Stimulated activated CD4-positive, alpha-beta T cell treated with anti-CD3 and anti-CD28 coated beads, TNF-alpha, amount 100 ng/mL, for 48 hours (primary cell): ENCODE data around the gene HTR7.
"Not testable (repeated sequence)": the region's sequence is repeated elsewhere in the genome, so short reads cannot be mapped to it uniquely, and the experiment has no call there.

Experiments
- DNase-seq, 3 donors: peaks; one replicate each; pipeline ENCODE4 v3.0.0-alpha.2; 2020; ENCODE audit warnings: low read depth in 3 of 3

The HTR7 gene

GRCh38 chr10:90858461-90858968 lies 676 bp upstream of the HTR7 start:
- no peak for DNase-seq

GRCh38 chr10:90856964-90857634 lies 740 bp downstream of the HTR7 start:
- no peak for DNase-seq

DNA sequence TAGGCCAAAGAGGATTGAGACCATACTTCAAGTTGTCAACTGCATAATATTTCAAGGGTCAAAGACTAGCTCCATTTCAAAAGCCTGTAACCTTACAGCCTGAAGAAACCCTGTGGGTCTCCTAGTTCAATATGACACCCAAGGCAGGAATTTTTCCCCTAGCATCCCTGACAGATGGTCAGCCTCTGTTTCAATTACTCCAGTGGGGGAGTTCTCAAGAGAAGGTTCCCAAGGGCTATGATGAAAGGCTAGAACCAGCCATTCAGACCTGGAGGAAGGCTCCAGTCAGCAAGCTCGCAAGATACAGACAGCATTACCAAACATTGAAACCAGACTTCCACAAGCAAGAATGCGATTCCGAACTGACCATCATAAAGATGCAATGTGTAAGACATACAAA lies 1.6 kb downstream of the HTR7 start:
- DNase-seq = no peak

- no peak for DNase-seq
These were observed 2.7 kb downstream of the HTR7 start for GRCh38 chr10:90855126-90855525.

- no peak for DNase-seq
These were observed 7.7 kb downstream of the HTR7 start for GRCh38 chr10:90849956-90850749.

DNA sequence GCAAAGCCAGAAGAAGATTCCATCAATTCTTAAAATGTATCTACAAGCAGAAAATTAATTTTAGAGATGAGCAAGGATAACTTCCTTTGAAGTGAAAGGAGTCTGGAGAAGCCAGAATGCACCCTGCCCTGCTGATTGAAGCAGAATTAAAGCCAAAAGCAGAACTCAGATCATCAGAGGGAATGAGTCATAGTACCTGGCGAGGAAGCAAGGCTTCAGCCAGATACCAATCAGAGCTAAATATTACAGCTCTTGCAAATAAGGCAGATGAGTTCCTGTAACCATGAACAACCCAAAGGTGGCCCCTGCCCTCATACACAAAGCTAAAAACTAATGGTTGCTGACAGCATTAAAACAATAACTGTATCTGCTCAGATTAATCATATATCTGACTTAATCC lies 10.4 kb downstream of the HTR7 start:
- no peak for DNase-seq

- DNase-seq = no peak
These were observed 11.1 kb downstream of the HTR7 start for GRCh38 chr10:90846746-90847145.

DNA sequence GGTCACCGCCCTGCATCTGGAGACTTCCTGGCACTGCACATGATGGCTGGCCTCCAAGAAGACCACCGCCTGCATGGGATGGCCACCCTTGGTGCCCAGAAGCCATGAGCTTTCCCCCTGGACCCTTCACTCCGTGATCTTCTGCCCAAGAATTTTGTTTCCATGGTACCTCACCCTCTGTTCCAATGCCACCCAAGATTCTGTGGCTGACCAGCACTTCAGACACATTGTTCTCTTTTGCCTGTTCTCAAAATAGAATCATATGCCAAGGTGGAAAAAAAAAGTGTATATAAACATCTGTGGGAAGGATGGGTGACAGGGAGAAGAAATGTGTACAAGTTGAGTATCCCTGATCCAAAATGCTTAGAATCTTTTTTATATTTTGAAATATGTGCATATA lies 12.1 kb downstream of the HTR7 start:
- DNase-seq = no peak

DNA sequence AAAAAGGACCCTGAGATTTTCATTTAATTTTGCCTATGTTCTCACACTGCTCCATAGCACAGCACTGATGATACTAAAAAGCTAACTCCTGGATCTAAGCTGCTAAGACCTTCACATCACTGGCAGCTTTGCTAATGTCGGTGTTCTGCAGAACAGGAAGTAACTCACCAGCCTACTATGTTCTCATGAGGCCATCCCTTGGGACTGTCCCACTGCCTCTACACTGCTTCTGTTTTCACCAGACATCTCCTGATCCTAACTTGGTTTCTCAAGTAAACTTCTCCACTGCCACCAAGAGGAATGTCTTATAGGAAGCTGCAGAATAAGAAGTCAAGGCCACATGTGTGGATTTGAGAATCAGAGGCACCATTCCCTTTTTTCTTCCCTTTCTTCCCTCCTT lies 15.1 kb downstream of the HTR7 start:
- no peak for DNase-seq

DNA sequence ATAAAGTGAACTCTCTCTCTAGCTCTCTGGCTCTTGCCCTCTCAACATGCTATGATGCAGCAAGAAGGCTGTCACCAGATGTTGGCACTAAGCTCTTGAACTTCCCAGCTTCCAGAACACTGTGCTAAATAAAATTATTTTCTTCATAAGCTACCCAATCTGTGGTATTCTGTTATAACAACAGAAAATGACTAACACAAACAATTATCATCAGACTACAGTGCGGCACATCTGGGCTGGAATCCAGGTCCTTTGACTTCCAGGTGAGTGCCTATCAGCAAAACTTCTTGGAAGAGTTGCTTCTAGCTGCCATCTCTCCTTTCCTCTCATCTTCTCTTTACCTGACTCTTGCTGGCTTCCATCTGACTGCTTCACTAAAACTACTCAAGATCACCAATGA lies 20.4 kb downstream of the HTR7 start:
- no peak for DNase-seq

- no peak for DNase-seq
These were observed 23.5 kb downstream of the HTR7 start for GRCh38 chr10:90834326-90834725.

DNA sequence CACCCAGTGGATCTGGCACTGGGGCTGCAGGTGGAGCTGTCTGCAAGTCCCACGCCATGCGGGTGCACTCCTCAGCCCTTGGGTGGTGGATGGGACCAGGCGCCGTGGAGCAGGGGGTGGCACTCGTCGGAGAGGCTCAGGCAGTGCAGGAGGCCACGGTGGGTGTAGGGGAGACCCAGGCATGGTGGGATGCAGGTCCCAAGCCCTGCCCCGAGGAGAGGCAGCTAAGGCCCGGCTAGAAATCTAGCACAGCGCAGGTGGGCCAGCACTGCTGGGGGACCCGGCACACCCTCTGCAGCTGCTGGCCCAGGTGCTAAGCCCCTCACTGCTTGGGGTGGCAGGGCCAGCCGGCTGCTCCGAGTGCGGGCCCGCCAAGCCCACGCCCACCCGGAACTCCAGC lies 25.7 kb downstream of the HTR7 start:
- no peak for DNase-seq

DNA sequence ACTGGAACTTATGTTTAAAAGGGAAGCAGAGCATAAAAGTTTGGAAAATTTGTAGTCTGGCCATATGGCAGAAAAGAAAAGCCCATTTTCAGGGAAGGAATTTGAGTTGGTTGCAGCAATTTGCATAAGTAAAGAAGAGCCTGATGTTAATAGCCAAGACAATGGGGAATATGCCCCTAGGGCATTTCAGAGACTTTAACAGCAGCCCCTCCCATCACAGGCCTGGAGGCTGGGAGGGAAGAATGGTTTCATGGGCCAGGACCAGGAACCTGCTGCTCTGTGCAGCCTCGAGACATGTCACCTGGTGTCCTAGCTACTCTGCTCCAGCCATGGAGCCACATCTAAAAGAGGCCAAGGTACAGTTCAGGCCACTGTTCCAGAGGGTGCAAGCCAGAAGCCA lies 35.3 kb downstream of the HTR7 start:
- DNase-seq = no peak

- not testable (repeated sequence) for DNase-seq
These were observed 36.0 kb downstream of the HTR7 start for GRCh38 chr10:90821864-90822263.

DNA sequence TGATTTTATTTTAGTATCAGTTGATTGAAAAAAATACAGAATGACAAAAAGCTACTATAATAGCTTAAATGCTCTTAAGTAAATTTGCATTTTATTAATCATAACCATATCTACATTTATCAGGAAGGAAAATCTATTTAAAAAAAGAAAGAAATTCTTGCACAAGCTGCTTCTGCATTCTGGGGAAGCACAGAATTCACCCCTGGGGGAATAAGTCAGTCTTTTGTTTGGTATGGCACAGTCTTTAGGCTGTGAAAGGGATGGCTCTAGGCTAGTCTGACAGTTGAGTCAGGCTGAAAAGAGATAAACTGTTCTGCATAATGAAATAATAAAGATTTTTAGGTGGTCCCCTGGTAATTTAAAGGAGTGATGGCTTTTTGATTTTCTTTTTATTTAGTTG lies 37.9 kb downstream of the HTR7 start:
- no peak for DNase-seq

DNA sequence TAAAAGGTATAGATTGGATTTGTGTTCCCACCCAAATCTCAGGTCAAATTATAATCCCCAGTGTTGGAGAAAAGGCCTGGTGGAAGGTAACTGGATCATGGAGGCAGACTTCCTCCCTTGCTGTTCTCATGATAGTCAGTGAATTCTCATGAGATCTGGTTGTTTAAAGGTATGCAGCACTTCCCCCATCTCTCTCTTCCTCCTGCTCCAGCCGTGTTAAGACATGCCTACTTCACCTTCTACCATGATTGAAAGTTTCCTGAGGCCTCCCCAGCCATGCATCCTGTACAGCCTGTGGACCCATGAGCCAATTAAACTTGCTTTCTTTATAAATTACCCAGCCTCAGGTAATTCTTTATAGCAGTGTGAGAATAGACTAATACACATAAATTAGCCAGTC lies 39.1 kb downstream of the HTR7 start:
- no peak for DNase-seq

DNA sequence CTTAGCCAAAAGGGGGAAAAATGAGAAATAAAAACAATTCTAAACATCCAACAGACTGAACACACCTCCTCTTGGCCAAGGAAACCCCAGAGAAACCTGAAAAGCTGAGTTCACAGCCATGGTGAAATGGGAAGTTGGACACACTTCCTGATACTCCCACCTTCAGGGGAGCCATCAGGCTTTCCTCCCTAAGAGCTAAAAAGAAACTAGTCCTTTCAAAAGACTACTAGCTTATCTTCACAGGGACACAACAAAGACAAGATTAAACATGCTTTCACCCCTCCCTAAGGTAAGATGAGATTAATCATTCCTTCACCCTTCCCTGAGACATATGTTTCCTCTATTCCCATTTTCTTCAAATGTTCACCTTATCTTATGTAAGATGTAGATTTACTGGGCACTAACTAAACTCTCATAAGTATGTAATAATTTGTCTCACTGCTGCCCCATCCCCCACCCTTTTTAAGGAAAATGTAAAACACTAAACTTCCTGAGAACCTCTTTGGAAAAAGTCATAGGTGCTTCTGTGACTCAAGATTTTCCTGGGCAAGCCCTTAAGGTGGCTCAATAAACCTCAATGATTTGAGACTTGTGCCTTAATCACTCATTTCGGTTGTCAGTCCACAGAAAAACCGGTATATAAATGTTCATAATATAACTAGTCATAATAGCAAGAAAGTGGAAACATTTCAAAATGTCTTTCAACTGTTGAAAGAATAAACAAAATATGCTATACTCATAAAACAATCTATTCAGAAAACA lies 40.5 kb downstream of the HTR7 start:
- DNase-seq = no peak

DNA sequence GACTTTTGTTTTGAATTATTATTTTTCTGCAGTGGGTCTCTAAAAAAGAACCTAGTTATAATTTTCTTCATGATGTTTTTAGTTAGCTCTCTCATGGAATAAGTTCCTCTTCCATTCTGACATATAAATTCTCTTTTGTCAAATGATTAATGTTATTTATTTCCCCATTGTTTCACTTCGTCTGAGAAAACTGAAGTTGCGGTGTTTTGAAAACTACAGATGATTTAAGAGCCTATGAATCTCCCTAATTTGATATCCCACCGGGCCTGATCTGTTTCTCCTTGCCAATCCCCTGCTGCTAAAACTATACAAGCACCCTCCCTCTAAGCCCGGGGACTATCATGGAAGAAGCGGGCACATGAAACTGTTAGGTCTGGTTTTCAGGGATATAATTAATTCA lies 41.4 kb downstream of the HTR7 start:
- DNase-seq = no peak

GRCh38 chr10:90813594-90814365 lies 44.1 kb downstream of the HTR7 start:
- DNase-seq = no peak

DNA sequence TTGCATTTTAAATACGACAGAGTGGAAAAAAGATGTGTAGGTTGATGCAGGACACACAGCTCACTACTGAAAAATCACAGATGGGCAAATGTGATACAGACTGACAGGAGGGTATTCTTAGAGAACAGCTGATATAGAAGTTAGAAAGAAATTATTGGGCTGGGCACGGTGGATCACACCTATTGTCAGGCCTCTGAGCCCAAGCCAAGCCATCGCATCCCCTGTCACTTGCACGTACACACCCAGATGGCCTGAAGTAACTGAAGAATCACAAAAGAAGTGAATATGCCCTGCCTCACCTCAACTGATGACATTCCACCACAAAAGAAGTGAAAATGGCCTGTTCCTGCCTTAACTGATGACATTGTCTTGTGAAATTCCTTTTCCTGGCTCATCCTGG lies 50.7 kb downstream of the HTR7 start:
- not testable (repeated sequence) for DNase-seq

- DNase-seq = no peak
These were observed 51.2 kb downstream of the HTR7 start for GRCh38 chr10:90806677-90807076.

DNA sequence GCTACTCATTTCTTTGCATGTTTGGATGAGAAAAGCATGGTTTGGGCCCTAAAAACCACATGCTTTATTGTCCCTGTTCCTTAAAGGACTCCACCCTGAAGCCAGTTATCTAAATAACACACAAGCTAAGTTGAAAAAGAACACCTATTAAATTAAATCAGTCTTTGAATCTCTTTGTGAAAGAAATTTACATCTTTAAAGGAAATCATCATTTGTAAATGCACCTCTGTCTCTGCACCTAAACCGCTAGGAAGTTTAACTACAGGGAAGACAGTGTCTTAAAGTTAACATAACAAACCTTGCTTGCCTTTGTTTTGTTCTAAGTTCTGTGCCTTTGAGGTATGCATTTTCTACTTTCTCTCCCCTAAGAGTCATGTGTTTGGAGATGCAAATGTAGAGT lies 52.6 kb downstream of the HTR7 start:
- no peak for DNase-seq
